GM21381 (cell line): ENCODE data around the gene KRT71.
"Not testable (repeated sequence)": the region's sequence is repeated elsewhere in the genome, so short reads cannot be mapped to it uniquely, and the experiment has no call there.

Source experiments
- ATAC-seq: cut with Tn5 transposase; IDR thresholded peaks from one replicate; pipeline ENCODE4 v1.9.1; 2021; ENCODE audit warnings: mild to moderate bottlenecking, moderate library complexity; ENCODE audit not compliant: unreplicated experiment

Gene KRT71

GRCh38 chr12:52500574-52500973 is 52.4 kb downstream of the KRT71 start:
- not testable (repeated sequence) for ATAC-seq

- ATAC-seq = no peak
Measured at GRCh38 chr12:52499806-52500560, 53.0 kb downstream of the KRT71 start.

- no peak for ATAC-seq
Measured at GRCh38 chr12:52498946-52499345, 54.0 kb downstream of the KRT71 start.

GRCh38 chr12:52497975-52498374 is 55.0 kb downstream of the KRT71 start:
- ATAC-seq = no peak

GRCh38 chr12:52496590-52497071 is 56.3 kb downstream of the KRT71 start:
- ATAC-seq = no peak

- no peak for ATAC-seq
Measured at GRCh38 chr12:52496054-52496453, 56.9 kb downstream of the KRT71 start.

- no peak for ATAC-seq
Measured at GRCh38 chr12:52495389-52495788, 57.6 kb downstream of the KRT71 start.

GRCh38 chr12:52494518-52494917 is 58.4 kb downstream of the KRT71 start:
- no peak for ATAC-seq

- ATAC-seq = no peak
Measured at GRCh38 chr12:52494100-52494499, 58.8 kb downstream of the KRT71 start.
